Measurements from ENCODE around the gene CCDC12. TPM values are rescaled to one million over a fixed set of nuclear protein-coding genes. Genes with fewer than 3 reads are reported as not detected.

The CCDC12 gene
- polyA plus RNA-seq, 1 of the 3 experiments (the other 2 are of a cell fraction): 105 TPM

- peak overlapping the region; percentile 64 for H3K4me2 ChIP-seq
- no peaks in the 10 kb centered on the region for H3K9me3 ChIP-seq
- H3F3A ChIP-seq (replicated peaks; ENCODE audit: insufficient read depth): peaks cover 29% of the 10 kb centered on the region
- peaks cover 9 to 30% of the 10 kb centered on the region in 2 experiments for H3K36me3 ChIP-seq (replicated peaks in 1 of 2; ENCODE audit: control insufficient read depth in 1 of 2, insufficient read depth in 2 of 2, low read length in 1 of 2)
- H3K9me2 ChIP-seq: no peaks in the 10 kb centered on the region
- no peaks in the 10 kb centered on the region for H3K27me3 ChIP-seq (ENCODE audit: insufficient read depth)
- no peak overlapping the region for H3K4me3 ChIP-seq (ENCODE audit: low read depth in 2 of 2, low read length in 1 of 2)
- POLR2A ChIA-PET: interaction anchor here (0.6 to 1.1 kb wide), 3 partner anchors 12 to 43 kb away, joined by 3 to 4 read pairs (median 3); no protein-coding TSS in a partner anchor
- peak; percentile 64 for DNase-seq
- peak overlapping the region; percentile 89 to 91 for H3K27ac ChIP-seq (ENCODE audit: low read depth in 2 of 2, low read length in 1 of 2)
- no peak overlapping the region for H2AFZ ChIP-seq (ENCODE audit: low read depth)
- H3K4me1 ChIP-seq (ENCODE audit: control insufficient read depth in 1 of 2, insufficient read depth in 2 of 2, low read depth in 1 of 2, low read length in 1 of 2): peaks cover 53 to 54% of the 10 kb centered on the region in 2 experiments
- no peaks in the 10 kb centered on the region for H4K20me1 ChIP-seq (ENCODE audit: insufficient read depth)
- H3K9ac ChIP-seq: peak overlapping the region; percentile 52; the same call in 1 of the 2 replicates
- peaks cover 83% of the 10 kb centered on the region for H3K79me2 ChIP-seq (ENCODE audit: insufficient read depth)
- CTCF ChIA-PET: interaction anchor here (0.7 to 4.1 kb wide), 8 partner anchors 9 to 272 kb away, joined by 3 to 23 read pairs (median 7); partner anchors contain the start of gene NBEAL2
- 43% methylated on average over 7 of the region's 7 CpGs for WGBS (ENCODE audit: low lambda C conversion rate)
- 0 out of 2 replicates have a peak, but pooled peaks have one; percentile 46 for TF ChIP-seq YY1 (IDR thresholded peaks at IDR 0.05; ENCODE audit: low read depth)
- no peak for TF ChIP-seq GABPA (IDR thresholded peaks at IDR 0.05; ENCODE audit: low read depth)
- peak; percentile 39; the same call in 1 of the 2 replicates for TF ChIP-seq RAD21 (IDR thresholded peaks at IDR 0.05; ENCODE audit: low read length)
- no peak for TF ChIP-seq FOXJ3 (CRISPR knock-in tag; IDR thresholded peaks at IDR 0.05)
- peak; percentile 72 for TF ChIP-seq NFIC (IDR thresholded peaks at IDR 0.05; ENCODE audit: borderline replicate concordance)
- TF ChIP-seq PBX3 (IDR thresholded peaks at IDR 0.05): peak; percentile 68
- TF ChIP-seq ZBTB33 (IDR thresholded peaks at IDR 0.05; ENCODE audit: borderline replicate concordance, low read depth): no peak
- TF ChIP-seq TEAD4 (IDR thresholded peaks at IDR 0.05; ENCODE audit: borderline replicate concordance, insufficient read depth): peak; percentile 83
- TF ChIP-seq MXI1 (IDR thresholded peaks at IDR 0.05; ENCODE audit: low read depth, low read length): peak; percentile 46; the same call in 1 of the 2 replicates
- TF ChIP-seq FOXM1 (IDR thresholded peaks at IDR 0.05; ENCODE audit: low read depth): no peak
- TF ChIP-seq SIN3A (IDR thresholded peaks at IDR 0.05; ENCODE audit: borderline replicate concordance, low read depth, low read length): peak; percentile 89
- TF ChIP-seq EZH2phosphoT487 (IDR thresholded peaks at IDR 0.05; ENCODE audit: borderline replicate concordance, low read depth): no peak
- peak; percentile 87 for TF ChIP-seq TCF12 (IDR thresholded peaks at IDR 0.05)
- TF ChIP-seq FOSL2 (IDR thresholded peaks at IDR 0.05; ENCODE audit: borderline replicate concordance, low read depth): peak; percentile 98
- TF ChIP-seq USF2 (IDR thresholded peaks at IDR 0.05; ENCODE audit: borderline replicate concordance, low read depth, low read length): no peak
- TF ChIP-seq RFX5 (IDR thresholded peaks at IDR 0.05; ENCODE audit: low read length): no peak
- TF ChIP-seq JUND (IDR thresholded peaks at IDR 0.05): peak; percentile 99
- no peak for TF ChIP-seq IRF3 (IDR thresholded peaks at IDR 0.05; ENCODE audit: low read depth, low read length)
- TF ChIP-seq RCOR1 (IDR thresholded peaks at IDR 0.05; ENCODE audit: low read length): peak; percentile 56; the same call in 1 of the 2 replicates
- peak; percentile 91 for TF ChIP-seq RXRA (IDR thresholded peaks at IDR 0.05; ENCODE audit: borderline replicate concordance, low read depth)
- peak; percentile 70 for TF ChIP-seq MAX (IDR thresholded peaks at IDR 0.05; ENCODE audit: low read depth)
- TF ChIP-seq MEF2A (IDR thresholded peaks at IDR 0.05; ENCODE audit: borderline replicate concordance, low read depth): no peak
- TF ChIP-seq EP300 (IDR thresholded peaks at IDR 0.05; ENCODE audit: borderline replicate concordance in 1 of 2, low read depth in 1 of 2, low read length in 1 of 2): peak; percentile 50 to 75; a peak in 2 of 4 replicates
- no peak for TF ChIP-seq ELF1 (IDR thresholded peaks at IDR 0.05)
- TF ChIP-seq CHD2 (IDR thresholded peaks at IDR 0.05; ENCODE audit: low read length, partially characterized antibody): peak; percentile 84
- TF ChIP-seq, protein P1, sequence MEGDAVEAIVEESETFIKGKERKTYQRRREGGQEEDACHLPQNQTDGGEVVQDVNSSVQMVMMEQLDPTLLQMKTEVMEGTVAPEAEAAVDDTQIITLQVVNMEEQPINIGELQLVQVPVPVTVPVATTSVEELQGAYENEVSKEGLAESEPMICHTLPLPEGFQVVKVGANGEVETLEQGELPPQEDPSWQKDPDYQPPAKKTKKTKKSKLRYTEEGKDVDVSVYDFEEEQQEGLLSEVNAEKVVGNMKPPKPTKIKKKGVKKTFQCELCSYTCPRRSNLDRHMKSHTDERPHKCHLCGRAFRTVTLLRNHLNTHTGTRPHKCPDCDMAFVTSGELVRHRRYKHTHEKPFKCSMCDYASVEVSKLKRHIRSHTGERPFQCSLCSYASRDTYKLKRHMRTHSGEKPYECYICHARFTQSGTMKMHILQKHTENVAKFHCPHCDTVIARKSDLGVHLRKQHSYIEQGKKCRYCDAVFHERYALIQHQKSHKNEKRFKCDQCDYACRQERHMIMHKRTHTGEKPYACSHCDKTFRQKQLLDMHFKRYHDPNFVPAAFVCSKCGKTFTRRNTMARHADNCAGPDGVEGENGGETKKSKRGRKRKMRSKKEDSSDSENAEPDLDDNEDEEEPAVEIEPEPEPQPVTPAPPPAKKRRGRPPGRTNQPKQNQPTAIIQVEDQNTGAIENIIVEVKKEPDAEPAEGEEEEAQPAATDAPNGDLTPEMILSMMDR (IDR thresholded peaks at IDR 0.05): peak; percentile 82
- TF ChIP-seq SMC3 (IDR thresholded peaks at IDR 0.05; ENCODE audit: low read depth, low read length): 0 out of 2 replicates have a peak, but pooled peaks have one; percentile 10
These were observed 41.2 kb downstream of the CCDC12 start for GRCh38 chr3:46935168-46935858.

All from SK-N-SH (cell line).